Kidney (tissue), 22 donors: ENCODE measurements around the gene STX8. TPM values are rescaled to one million over a fixed set of nuclear protein-coding genes. Genes with fewer than 3 reads are reported as not detected.

Experiments used
- DNase-seq, 5 donors: peaks; one replicate each; pipeline ENCODE4 v3.0.0-alpha.2; 2013 to 2020
- FAIRE-seq: peaks from 2 replicates; lab custom pipeline; 2012; peaks lifted over from hg19 to GRCh38; lab: Jason Lieb, UNC
- H3K27ac ChIP-seq, 2 donors: one replicate each; pipeline ENCODE4 v1.7.0; 2013; ENCODE audit warnings: low read depth in 2 of 2, low read length in 2 of 2, inconsistent platforms in 1 of 2
- H3K27me3 ChIP-seq: one replicate; pipeline ENCODE4 v1.7.1; 2013; ENCODE audit warnings: low read length, inconsistent platforms; ENCODE audit not compliant: control insufficient read depth, insufficient read depth
- H3K36me3 ChIP-seq, 3 donors: one replicate each; pipeline versions ENCODE4 v1.7.0 to v1.7.1; 2013; ENCODE audit warnings: low read length in 3 of 3, control low read depth in 1 of 3, inconsistent platforms in 1 of 3; ENCODE audit not compliant: insufficient read depth in 3 of 3, control insufficient read depth in 2 of 3
- H3K4me1 ChIP-seq, 3 donors: one replicate each; pipeline versions ENCODE4 v1.7.0 to v1.7.1; 2013; ENCODE audit warnings: low read length in 3 of 3, inconsistent platforms in 1 of 3, low read depth in 1 of 3; ENCODE audit not compliant: control insufficient read depth in 2 of 3, insufficient read depth in 2 of 3
- H3K4me3 ChIP-seq, 3 donors: one replicate each; pipeline versions ENCODE4 v1.7.0 to v1.8.1; 2013; ENCODE audit warnings: low read length in 3 of 3, control low read depth in 1 of 3, inconsistent platforms in 1 of 3
- H3K9ac ChIP-seq, 3 donors: one replicate each; pipeline versions ENCODE4 v1.7.0 to v1.7.1; 2013; ENCODE audit warnings: low read length in 3 of 3, control low read depth in 1 of 3, inconsistent platforms in 1 of 3
- H3K9me3 ChIP-seq, 3 donors: one replicate each; pipeline versions ENCODE4 v1.7.0 to v1.7.1; 2013; ENCODE audit warnings: low read length in 3 of 3, control low read depth in 1 of 3, inconsistent platforms in 1 of 3; ENCODE audit not compliant: control insufficient read depth in 2 of 3, insufficient read depth in 1 of 3
- intact Hi-C: fragments of 100-400 bp; cut with DNase I; formaldehyde crosslinking; loops from one replicate; pipeline ENCODE4 v1.11.1; 2022
- long read RNA-seq, 10 donors: library from polyadenylated mRNA in 1 of 10; unstranded in 1 of 10; transcript quantifications; one replicate each; pipeline ENCODE4 v2.0.0 and lab custom pipeline, GENCODE V29; 2021 to 2026
- polyA plus RNA-seq: library from polyadenylated mRNA; stranded (reverse); fragments of 350-450 nt; fragmentation: Illumina TruSeq; extraction: RNeasy Lipid Tissue Mini Kit (QIAGEN cat#74804); gene quantifications from one replicate; pipeline ENCODE4 v1.2.3, GENCODE V29; 2014; ENCODE audit warnings: low read depth, low replicate concordance; ENCODE audit not compliant: insufficient read depth
- total RNA-seq: library from RNA; stranded (reverse); fragmentation: NEBNext Ultra II Directional; extraction: Animal tissue kit (Norgen Biotek cat#: 25700); gene quantifications from one replicate; pipeline ENCODE4 v1.2.1, GENCODE V29; 2021
- TF ChIP-seq, protein P1 (sequence below): IDR thresholded peaks from 3 replicates; pipeline ENCODE4 v1.5.1; 2012; ENCODE audit warnings: mild to moderate bottlenecking, moderate library complexity, borderline replicate concordance; ENCODE audit not compliant: insufficient read depth; ENCODE audit errors: extremely low read depth
- donor health status: control.
- donor health status: control.
- donor health status: control.
- donor health status: control.
- donor health status: control.
- donor health status: DM: yes; HTN: yes; CAD: no.
- donor health status: Normal renal cell carcinoma (clear cell type).

The STX8 gene, protein sequence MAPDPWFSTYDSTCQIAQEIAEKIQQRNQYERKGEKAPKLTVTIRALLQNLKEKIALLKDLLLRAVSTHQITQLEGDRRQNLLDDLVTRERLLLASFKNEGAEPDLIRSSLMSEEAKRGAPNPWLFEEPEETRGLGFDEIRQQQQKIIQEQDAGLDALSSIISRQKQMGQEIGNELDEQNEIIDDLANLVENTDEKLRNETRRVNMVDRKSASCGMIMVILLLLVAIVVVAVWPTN
- 67.2 TPM for total RNA-seq
- polyA plus RNA-seq: 127 TPM
- long read RNA-seq, donor 1, transcript STX8-201 (8 exons, 1,246 nt): major isoform, 10 of 17 reads
- long read RNA-seq, donor 1, partial matches to known transcripts: 5 of 17 reads
- long read RNA-seq, donor 1, other reads (novel, unspliced or antisense): 0 of 17 reads
- long read RNA-seq, donor 2, transcript STX8-201 (8 exons, 1,246 nt): major isoform, 15 of 16 reads
- long read RNA-seq, donor 2, partial matches to known transcripts: 0 of 16 reads
- long read RNA-seq, donor 2, other reads (novel, unspliced or antisense): 0 of 16 reads
- long read RNA-seq, donor 3, transcript STX8-201 (8 exons, 1,246 nt): major isoform, 16 of 25 reads
- long read RNA-seq, donor 3, partial matches to known transcripts: 7 of 25 reads
- long read RNA-seq, donor 3, other reads (novel, unspliced or antisense): 0 of 25 reads
- long read RNA-seq, donor 4, transcript STX8-201 (8 exons, 1,246 nt): major isoform, 19 of 20 reads
- long read RNA-seq, donor 4, partial matches to known transcripts: 0 of 20 reads
- long read RNA-seq, donor 4, other reads (novel, unspliced or antisense): 0 of 20 reads
- long read RNA-seq, donor 5, partial matches to known transcripts: 0 of 2 reads
- long read RNA-seq, donor 5, other reads (novel, unspliced or antisense): 0 of 2 reads
- long read RNA-seq, donor 6, transcript STX8-212 (6 exons, 638 nt): minor isoform, 5 of 75 reads
- long read RNA-seq, donor 6, transcript STX8-201 (8 exons, 1,246 nt): major isoform, 39 of 75 reads
- long read RNA-seq, donor 6, partial matches to known transcripts: 28 of 75 reads
- long read RNA-seq, donor 6, other reads (novel, unspliced or antisense): 0 of 75 reads
- long read RNA-seq, donor 7, transcript STX8-201 (8 exons, 1,246 nt): major isoform, 21 of 32 reads
- long read RNA-seq, donor 7, partial matches to known transcripts: 8 of 32 reads
- long read RNA-seq, donor 7, other reads (novel, unspliced or antisense): 2 of 32 reads
- long read RNA-seq, donor 8, transcript STX8-201 (8 exons, 1,246 nt): major isoform, 19 of 28 reads
- long read RNA-seq, donor 8, partial matches to known transcripts: 8 of 28 reads
- long read RNA-seq, donor 8, other reads (novel, unspliced or antisense): 0 of 28 reads
- long read RNA-seq, donor 9, transcript STX8-201 (8 exons, 1,246 nt): major isoform, 11 of 12 reads
- long read RNA-seq, donor 9, partial matches to known transcripts: 0 of 12 reads
- long read RNA-seq, donor 9, other reads (novel, unspliced or antisense): 0 of 12 reads
- long read RNA-seq, donor 10, transcript STX8-201 (8 exons, 1,246 nt): major isoform, 14 of 15 reads
- long read RNA-seq, donor 10, partial matches to known transcripts: 0 of 15 reads
- long read RNA-seq, donor 10, other reads (novel, unspliced or antisense): 0 of 15 reads

DNA sequence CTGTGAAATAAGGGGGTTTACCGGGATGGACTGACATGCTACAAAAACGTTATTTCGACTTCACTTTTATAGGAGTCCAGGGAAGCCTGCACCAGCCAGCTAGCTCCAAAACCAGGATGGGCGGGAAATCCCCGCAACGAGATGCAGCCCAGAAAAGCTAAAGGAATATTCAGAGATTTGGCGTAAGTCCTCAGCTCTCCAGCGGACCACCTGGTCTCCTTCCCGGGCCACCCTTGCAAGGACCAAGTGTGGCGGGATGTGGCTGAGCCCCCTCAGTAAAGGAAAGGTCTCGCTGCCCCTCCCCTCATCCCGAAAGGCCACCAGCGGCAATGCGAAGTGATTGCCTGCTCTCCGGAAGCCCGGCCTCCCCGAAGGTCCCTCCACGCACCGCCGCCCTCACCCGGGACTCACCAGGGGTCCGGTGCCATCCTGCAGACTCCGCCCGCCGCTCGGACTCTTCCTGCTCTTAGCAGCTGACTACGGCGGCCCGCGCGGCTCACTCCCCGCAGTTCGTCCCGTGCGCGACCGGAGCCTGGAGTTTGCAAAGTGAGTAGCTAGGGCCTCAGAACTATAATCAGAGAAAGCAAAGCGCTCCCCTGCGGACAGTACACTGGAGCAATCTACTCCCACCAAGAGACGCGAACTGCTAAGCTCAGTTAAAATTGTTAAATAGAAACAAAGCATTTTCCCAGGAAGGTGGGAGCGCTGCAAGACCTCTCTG is at the start of gene STX8:
TSS of gene STX8 (minus strand) at position 440 of the 721 bp plus-strand sequence. CDS start at position 428, 12 bp downstream.
- Histone ChIP-seq H3K4me1 (peaks cover 0 to 8% (median 6%) of the 10 kb centered on the region in 3 donors), H3K36me3 (no peaks in the 10 kb centered on the region), H3K4me3 (peak within 1 kb of the TSS; percentile 86 to 96 (median 88)), H3K9me3 (no peaks in the 10 kb centered on the region), H3K27me3 (no peaks in the 10 kb centered on the region), H3K27ac (peak within 1 kb of the TSS in 1 of 2 donors; percentile 60), H3K9ac (peak within 1 kb of the TSS; percentile 77 to 88 (median 80))
- TF ChIP-seq, protein P1, sequence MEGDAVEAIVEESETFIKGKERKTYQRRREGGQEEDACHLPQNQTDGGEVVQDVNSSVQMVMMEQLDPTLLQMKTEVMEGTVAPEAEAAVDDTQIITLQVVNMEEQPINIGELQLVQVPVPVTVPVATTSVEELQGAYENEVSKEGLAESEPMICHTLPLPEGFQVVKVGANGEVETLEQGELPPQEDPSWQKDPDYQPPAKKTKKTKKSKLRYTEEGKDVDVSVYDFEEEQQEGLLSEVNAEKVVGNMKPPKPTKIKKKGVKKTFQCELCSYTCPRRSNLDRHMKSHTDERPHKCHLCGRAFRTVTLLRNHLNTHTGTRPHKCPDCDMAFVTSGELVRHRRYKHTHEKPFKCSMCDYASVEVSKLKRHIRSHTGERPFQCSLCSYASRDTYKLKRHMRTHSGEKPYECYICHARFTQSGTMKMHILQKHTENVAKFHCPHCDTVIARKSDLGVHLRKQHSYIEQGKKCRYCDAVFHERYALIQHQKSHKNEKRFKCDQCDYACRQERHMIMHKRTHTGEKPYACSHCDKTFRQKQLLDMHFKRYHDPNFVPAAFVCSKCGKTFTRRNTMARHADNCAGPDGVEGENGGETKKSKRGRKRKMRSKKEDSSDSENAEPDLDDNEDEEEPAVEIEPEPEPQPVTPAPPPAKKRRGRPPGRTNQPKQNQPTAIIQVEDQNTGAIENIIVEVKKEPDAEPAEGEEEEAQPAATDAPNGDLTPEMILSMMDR: no peak
- intact Hi-C loops: no loop called here
- peak; percentile 93 to 97 (median 95) for DNase-seq
- FAIRE-seq: no peak

DNA sequence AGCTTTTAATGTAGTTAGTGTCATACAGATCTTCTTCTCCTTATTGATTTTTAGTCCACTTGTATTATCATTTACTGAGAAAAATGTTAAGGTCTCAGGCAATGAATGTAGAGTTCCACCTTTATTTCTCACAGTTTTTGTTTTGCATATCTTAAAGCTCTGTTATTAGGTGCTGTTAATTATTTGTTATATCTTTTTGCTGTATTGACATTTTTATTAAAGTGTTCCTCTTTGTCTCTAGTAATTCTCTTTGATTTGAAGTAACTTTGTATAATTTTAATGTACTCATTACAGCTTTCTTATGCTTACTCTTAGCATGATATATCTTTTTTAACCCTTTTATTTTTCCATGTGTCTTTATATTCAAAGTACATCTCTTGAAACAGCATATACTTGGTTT is 47.3 kb upstream of the STX8 start:
- Histone ChIP-seq H3K27ac (no peak overlapping the region), H3K36me3 (no peaks in the 10 kb centered on the region), H3K4me1 (no peaks in the 10 kb centered on the region), H3K27me3 (no peaks in the 10 kb centered on the region), H3K4me3 (no peak overlapping the region), H3K9me3 (peaks cover 0 to 11% (median 0%) of the 10 kb centered on the region in 3 donors), H3K9ac (no peak overlapping the region)
- intact Hi-C loops: no loop called here
- DNase-seq (no peak), FAIRE-seq (no peak)
- TF ChIP-seq, protein P1: no peak
